CD4-positive, alpha-beta T cell (primary cell): ENCODE measurements around the gene IL1RAPL2. TPM values are rescaled to one million over a fixed set of nuclear protein-coding genes. Genes with fewer than 3 reads are reported as not detected.

Experiments
- ATAC-seq: fragments of 200-7000 bp; cut with Tn5 transposase; one replicate; pipeline ENCODE4 v1.10.0; 2022; ENCODE audit warnings: mild to moderate bottlenecking; ENCODE audit not compliant: poor library complexity
- CTCF ChIA-PET: fragments of 350-600 bp; sonication (Branson Sonifier 250); formaldehyde crosslinking; loops from one replicate; lab custom pipeline; 2021; ENCODE audit warnings: antibody characterized with exemption, inconsistent platforms; lab: Charles Lee
- POLR2A ChIA-PET: fragments of 350-600 bp; sonication (Branson Sonifier 250); formaldehyde crosslinking; loops from one replicate; lab custom pipeline; 2021; ENCODE audit warnings: antibody characterized with exemption, inconsistent platforms; lab: Charles Lee
- DNase-seq, 14 experiments: peaks; one replicate each; pipeline ENCODE4 v3.0.0-alpha.2; 2013 to 2020; ENCODE audit warnings: mixed read lengths in 2 of 14
- H3K27ac ChIP-seq, 2 donors: one replicate each; pipeline versions ENCODE4 v1.5.1 to v1.7.0; 2013; ENCODE audit warnings: low read length in 2 of 2, low read depth in 1 of 2, mild to moderate bottlenecking in 1 of 2
- H3K27me3 ChIP-seq, 2 experiments: 1 replicate in 1 of 2; 2 replicates in 1 of 2; pipeline versions ENCODE4 v1.6.1 to v1.7.0; 2013; ENCODE audit warnings: low read length in 2 of 2, control low read depth in 1 of 2, mild to moderate bottlenecking in 1 of 2, moderate library complexity in 1 of 2; ENCODE audit not compliant: insufficient read depth in 2 of 2, control insufficient read depth in 1 of 2
- H3K36me3 ChIP-seq: one replicate; pipeline ENCODE4 v1.6.1; 2013; ENCODE audit warnings: low read length, control low read depth; ENCODE audit not compliant: insufficient read depth
- H3K4me1 ChIP-seq: one replicate; pipeline ENCODE4 v1.6.1; 2013; ENCODE audit warnings: low read length, control low read depth; ENCODE audit not compliant: insufficient read depth
- H3K4me3 ChIP-seq: one replicate; pipeline ENCODE4 v1.5.1; 2013; ENCODE audit warnings: mild to moderate bottlenecking, low read length, moderate library complexity
- H3K9me3 ChIP-seq, 2 experiments: 1 replicate in 1 of 2; 2 replicates in 1 of 2; pipeline versions ENCODE4 v1.6.1 to v1.7.0; 2013; ENCODE audit warnings: low read length in 2 of 2, mild to moderate bottlenecking in 2 of 2, control low read depth in 1 of 2, moderate library complexity in 1 of 2; ENCODE audit not compliant: control insufficient read depth in 1 of 2, insufficient read depth in 1 of 2
- H3K27ac Mint-ChIP-seq: one replicate; pipeline ENCODE4 v1.8.0; 2020; ENCODE audit warnings: mixed read lengths
- H3K27me3 Mint-ChIP-seq: one replicate; pipeline ENCODE4 v1.8.0; 2021; ENCODE audit warnings: mixed read lengths
- H3K36me3 Mint-ChIP-seq: one replicate; pipeline ENCODE4 v1.8.0; 2021; ENCODE audit warnings: low read depth, mixed read lengths
- H3K4me1 Mint-ChIP-seq: one replicate; pipeline ENCODE4 v1.8.0; 2021; ENCODE audit warnings: low read depth, mixed read lengths
- H3K4me3 Mint-ChIP-seq: one replicate; pipeline ENCODE4 v1.8.0; 2020; ENCODE audit warnings: mild to moderate bottlenecking, mixed read lengths
- H3K9me3 Mint-ChIP-seq: one replicate; pipeline ENCODE4 v1.8.0; 2020; ENCODE audit warnings: mixed read lengths
- CTCF ChIP-seq: fragments of 200-600 bp; IDR thresholded peaks from one replicate; pipeline ENCODE4 v1.8.0; 2022; ENCODE audit warnings: antibody characterized with exemption, mild to moderate bottlenecking
- intact Hi-C, 2 experiments: fragments of 100-400 bp; cut with DNase I in 1 of 2; cut with micrococcal nuclease in 1 of 2; formaldehyde crosslinking; loops; one replicate each; pipeline versions ENCODE4 v1.15.1 to v1.9.0; 2023 to 2025; cut with DNase I, micrococcal nuclease
- total RNA-seq, 174 experiments: library from RNA in 2 of 174; stranded (reverse) in 2 of 174; gene quantifications; one replicate each; pipeline ENCODE4 v1.2.3 and lab custom pipeline; 2021 to 2026

IL1RAPL2 gene
- total RNA-seq, 2 experiments from 2014 or later = not detected

DNA sequence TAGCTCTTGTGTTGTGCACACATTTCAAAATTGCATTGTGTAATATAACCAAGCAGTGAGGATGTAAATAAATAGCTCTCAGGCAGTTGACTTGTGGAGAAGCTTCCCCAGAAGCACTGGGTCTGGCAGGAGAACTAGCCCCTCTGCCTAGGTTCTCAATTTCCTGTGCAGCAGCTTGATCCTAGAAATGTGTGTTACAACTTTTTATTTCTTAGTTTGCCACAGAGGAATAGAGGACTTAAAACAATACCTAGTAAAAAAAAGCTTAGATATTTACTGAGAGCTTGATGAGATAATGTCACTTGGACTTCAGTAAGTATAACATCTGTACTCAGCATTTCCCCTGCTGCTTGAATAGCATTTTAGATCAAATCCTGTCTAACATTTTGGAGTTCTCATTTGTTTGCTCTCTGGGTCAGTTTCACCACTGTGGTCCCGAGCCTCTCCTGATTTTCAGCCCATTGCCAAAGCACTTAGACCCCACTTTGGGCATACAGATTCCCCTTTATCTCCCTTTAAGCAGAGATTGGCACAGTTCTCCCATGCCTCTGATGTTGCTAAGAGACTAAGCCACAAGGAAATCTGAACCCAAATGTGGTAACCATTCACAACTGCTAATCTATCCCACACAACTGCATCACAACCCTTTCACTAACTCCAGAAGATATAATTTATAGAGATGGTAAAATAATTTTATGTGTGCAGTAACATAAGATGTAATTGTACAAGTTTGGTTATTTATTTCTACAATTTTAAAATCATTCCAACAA, 1158.2 kb downstream of the IL1RAPL2 start:
- no peak for TF ChIP-seq CTCF
- intact Hi-C loops = no loop called here
- no peaks in the 10 kb centered on the region for H3K9me3 Mint-ChIP-seq
- Histone ChIP-seq H3K27ac (no peak overlapping the region), H3K36me3 (no peaks in the 10 kb centered on the region), H3K27me3 (no peaks in the 10 kb centered on the region), H3K9me3 (no peaks in the 10 kb centered on the region), H3K4me1 (no peaks in the 10 kb centered on the region), H3K4me3 (no peak overlapping the region)
- ChIA-PET CTCF (no interaction called here), POLR2A (no interaction called here)
- H3K36me3 Mint-ChIP-seq = no peaks in the 10 kb centered on the region
- no peak overlapping the region for H3K4me3 Mint-ChIP-seq
- H3K27me3 Mint-ChIP-seq = no peaks in the 10 kb centered on the region
- DNase-seq (no peak), ATAC-seq (no peak)
- no peak overlapping the region for H3K27ac Mint-ChIP-seq
- H3K4me1 Mint-ChIP-seq = no peaks in the 10 kb centered on the region

- no peaks in the 10 kb centered on the region for H3K27me3 Mint-ChIP-seq
- DNase-seq (no peak), ATAC-seq (no peak)
- CTCF ChIA-PET = no interaction called here
- no peaks in the 10 kb centered on the region for H3K4me1 Mint-ChIP-seq
- no peak overlapping the region for H3K27ac Mint-ChIP-seq
- Histone ChIP-seq H3K9me3 (no peaks in the 10 kb centered on the region), H3K4me3 (no peak overlapping the region), H3K27me3 (no peaks in the 10 kb centered on the region), H3K4me1 (no peaks in the 10 kb centered on the region), H3K36me3 (no peaks in the 10 kb centered on the region), H3K27ac (no peak overlapping the region)
- no peaks in the 10 kb centered on the region for H3K36me3 Mint-ChIP-seq
- POLR2A ChIA-PET = no interaction called here
- intact Hi-C loops = no loop called here
- H3K9me3 Mint-ChIP-seq = no peaks in the 10 kb centered on the region
- no peak overlapping the region for H3K4me3 Mint-ChIP-seq
- TF ChIP-seq CTCF = no peak
Measured at GRCh38 chrX:105725228-105725627, 1159.2 kb downstream of the IL1RAPL2 start.

- H3K27me3 Mint-ChIP-seq = no peaks in the 10 kb centered on the region
- no peak for TF ChIP-seq CTCF
- no peak overlapping the region for H3K27ac ChIP-seq
- H3K4me1 ChIP-seq = no peaks in the 10 kb centered on the region
- H3K36me3 Mint-ChIP-seq = no peaks in the 10 kb centered on the region
- no peak overlapping the region for H3K4me3 Mint-ChIP-seq
- CTCF ChIA-PET = no interaction called here
- no peak for DNase-seq
- no peaks in the 10 kb centered on the region for H3K9me3 ChIP-seq
- H3K36me3 ChIP-seq = no peaks in the 10 kb centered on the region
- H3K27ac Mint-ChIP-seq = no peak overlapping the region
- no peak overlapping the region for H3K4me3 ChIP-seq
- POLR2A ChIA-PET = no interaction called here
- no peaks in the 10 kb centered on the region for H3K4me1 Mint-ChIP-seq
- intact Hi-C loops = no loop called here
- H3K27me3 ChIP-seq = no peaks in the 10 kb centered on the region
- H3K9me3 Mint-ChIP-seq = peaks cover 4% of the 10 kb centered on the region
- ATAC-seq = no peak
Measured at GRCh38 chrX:105738162-105738561, 1172.2 kb downstream of the IL1RAPL2 start.
